Muscle of back (tissue), 11 donors: ENCODE results near the gene SLC25A20. TPM values are rescaled to one million over a fixed set of nuclear protein-coding genes. Genes with fewer than 3 reads are reported as not detected.
"Not testable (repeated sequence)": the region's sequence is repeated elsewhere in the genome, so short reads cannot be mapped to it uniquely, and the experiment has no call there.

Source experiments
- DNase-seq, 3 donors: peaks; one replicate each; pipeline versions ENCODE4 v3.0.0 to v3.0.0-alpha.2; 2013
- polyA plus RNA-seq, 10 donors: library from polyadenylated mRNA; unstranded; fragments of 120-200 nt; gene quantifications; one replicate each; pipeline ENCODE4 v1.2.1, GENCODE V29; 2013; ENCODE audit not compliant: insufficient read length in 10 of 10

The SLC25A20 gene
- polyA plus RNA-seq, 10 donors: 13.1 to 20.8 (median 16.0) TPM

- not testable (repeated sequence) for DNase-seq
Observed at GRCh38 chr3:48907026-48907425, 8.3 kb upstream of the SLC25A20 start.

- DNase-seq: no peak
Observed at GRCh38 chr3:48899273-48899672, 591 bp upstream of the SLC25A20 start.

GRCh38 chr3:48897460-48898376, 964 bp downstream of the SLC25A20 start:
- DNase-seq: peak in 1 of 3 donors; percentile 8

- DNase-seq: no peak
Observed at GRCh38 chr3:48896936-48897335, 1.7 kb downstream of the SLC25A20 start.

- DNase-seq: no peak
Observed at GRCh38 chr3:48894516-48894915, 4.2 kb downstream of the SLC25A20 start.

GRCh38 chr3:48891606-48892005, 7.1 kb downstream of the SLC25A20 start:
- DNase-seq: no peak

GRCh38 chr3:48885753-48886152, 12.9 kb downstream of the SLC25A20 start:
- no peak for DNase-seq

- DNase-seq: no peak
Observed at GRCh38 chr3:48881652-48882114, 17.0 kb downstream of the SLC25A20 start.

GRCh38 chr3:48881006-48881405, 17.7 kb downstream of the SLC25A20 start:
- DNase-seq: no peak

- DNase-seq: no peak
Observed at GRCh38 chr3:48879994-48880377, 18.7 kb downstream of the SLC25A20 start.

- no peak for DNase-seq
Observed at GRCh38 chr3:48879307-48879993, 19.2 kb downstream of the SLC25A20 start.

- no peak for DNase-seq
Observed at GRCh38 chr3:48877671-48878070, 21.0 kb downstream of the SLC25A20 start.

- DNase-seq: no peak
Observed at GRCh38 chr3:48863122-48863521, 35.6 kb downstream of the SLC25A20 start.

- DNase-seq: no peak
Observed at GRCh38 chr3:48859206-48859605, 39.5 kb downstream of the SLC25A20 start.

- DNase-seq: no peak
Observed at GRCh38 chr3:48858709-48859108, 40.0 kb downstream of the SLC25A20 start.

GRCh38 chr3:48857641-48858040, 41.0 kb downstream of the SLC25A20 start:
- DNase-seq: no peak

GRCh38 chr3:48856469-48856868, 42.2 kb downstream of the SLC25A20 start:
- DNase-seq: no peak

- DNase-seq: no peak
Observed at GRCh38 chr3:48855681-48856447, 42.8 kb downstream of the SLC25A20 start.

GRCh38 chr3:48852151-48852550, 46.5 kb downstream of the SLC25A20 start:
- no peak for DNase-seq

- peak in 2 of 3 donors; percentile 30 to 59 for DNase-seq
Observed at GRCh38 chr3:48851407-48851806, 47.3 kb downstream of the SLC25A20 start.

GRCh38 chr3:48848816-48849515, 49.7 kb downstream of the SLC25A20 start:
- DNase-seq: no peak
